KBM-7 (cell line): ENCODE data around the gene ZCCHC14.
"Not testable (repeated sequence)": the region's sequence is repeated elsewhere in the genome, so short reads cannot be mapped to it uniquely, and the experiment has no call there.

Source experiments
- DNase-seq: peaks from one replicate; pipeline ENCODE4 v3.0.0-alpha.2; 2015
- in situ Hi-C: fragments of 300-500 bp; cut with MboI; formaldehyde crosslinking; loops from 2 replicates; pipeline ENCODE4 v1.14.3; 2020; ENCODE audit warnings: low sequenced_read_pairs, low pct_unique_long_range_greater_than_20kb, mixed read lengths

The ZCCHC14 gene

DNA sequence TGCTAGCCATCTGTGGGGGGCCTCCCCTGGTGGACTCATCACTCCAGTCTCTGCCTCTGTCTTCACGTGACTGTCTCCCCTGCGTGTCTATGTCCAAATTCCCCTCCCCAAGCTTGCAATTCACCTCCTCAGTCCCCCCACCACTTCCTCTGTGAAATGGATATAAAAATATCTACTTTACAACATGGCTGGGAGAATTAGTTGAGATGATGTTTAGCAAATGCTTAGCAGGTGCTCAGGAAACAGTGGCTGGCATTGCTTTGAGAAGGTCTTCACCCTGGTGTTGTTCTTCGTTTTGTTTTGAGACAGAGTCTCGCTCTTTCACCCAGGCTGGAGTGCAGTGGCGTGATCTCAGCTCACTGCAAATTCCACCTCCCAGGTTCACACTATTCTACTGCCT, 8.3 kb upstream of the ZCCHC14 start:
- DNase-seq: no peak
- in situ Hi-C loops: no loop called here

DNA sequence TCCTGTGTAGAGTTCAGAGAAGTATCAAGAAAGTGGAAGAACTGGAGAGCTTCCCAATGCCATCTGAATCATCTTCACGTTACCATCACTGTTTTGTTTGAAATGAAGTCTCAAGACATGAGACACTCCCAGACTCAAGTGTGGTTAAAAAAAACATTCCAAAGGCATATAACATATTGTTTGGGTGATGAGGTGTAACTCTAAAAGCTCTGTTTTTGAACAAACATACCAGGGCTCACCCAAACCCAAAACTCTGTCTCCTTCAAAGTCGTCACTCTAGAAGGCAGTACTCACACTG, 6.3 kb upstream of the ZCCHC14 start:
- no peak for DNase-seq
- in situ Hi-C loops: no loop called here

DNA sequence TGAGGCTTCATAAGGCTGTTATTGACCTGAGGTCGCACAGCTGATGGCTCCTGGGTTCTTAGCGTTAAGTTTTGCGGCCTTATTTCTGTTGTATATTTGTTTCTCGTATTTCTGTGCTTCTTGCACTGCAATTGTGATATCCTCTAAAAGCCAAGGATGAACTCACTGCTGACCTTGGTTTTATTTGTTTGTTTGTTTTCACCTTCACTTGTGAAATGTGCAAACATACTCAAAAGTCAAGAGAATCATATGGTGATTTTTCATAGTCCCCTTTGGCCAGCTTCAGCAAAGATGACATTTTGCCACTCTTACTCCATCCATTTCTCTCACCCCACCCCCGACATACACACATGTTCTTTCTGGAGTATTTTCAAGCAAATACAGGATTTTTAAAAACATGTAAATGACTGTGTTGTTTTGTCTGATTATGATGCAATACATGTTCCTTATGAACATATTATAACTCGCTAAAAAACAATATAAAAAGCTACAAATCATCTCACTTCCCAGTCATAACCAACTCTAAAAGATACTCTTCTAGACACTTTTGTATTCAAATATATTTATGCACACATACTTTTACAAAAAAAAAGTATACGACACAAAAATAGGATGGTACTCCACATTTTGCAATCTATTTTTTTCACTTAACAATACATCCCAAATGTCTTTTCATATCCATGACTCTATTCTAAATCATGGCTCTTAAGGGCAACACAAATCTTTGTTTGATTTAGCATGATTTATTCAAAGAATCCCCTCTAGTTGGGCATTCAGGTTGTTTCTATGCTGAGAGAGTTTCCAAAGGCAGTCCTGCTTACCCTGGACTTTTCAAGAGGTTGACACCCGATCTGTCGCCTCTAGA, 5.7 kb upstream of the ZCCHC14 start:
- in situ Hi-C loops: no loop called here
- DNase-seq: no peak

DNA sequence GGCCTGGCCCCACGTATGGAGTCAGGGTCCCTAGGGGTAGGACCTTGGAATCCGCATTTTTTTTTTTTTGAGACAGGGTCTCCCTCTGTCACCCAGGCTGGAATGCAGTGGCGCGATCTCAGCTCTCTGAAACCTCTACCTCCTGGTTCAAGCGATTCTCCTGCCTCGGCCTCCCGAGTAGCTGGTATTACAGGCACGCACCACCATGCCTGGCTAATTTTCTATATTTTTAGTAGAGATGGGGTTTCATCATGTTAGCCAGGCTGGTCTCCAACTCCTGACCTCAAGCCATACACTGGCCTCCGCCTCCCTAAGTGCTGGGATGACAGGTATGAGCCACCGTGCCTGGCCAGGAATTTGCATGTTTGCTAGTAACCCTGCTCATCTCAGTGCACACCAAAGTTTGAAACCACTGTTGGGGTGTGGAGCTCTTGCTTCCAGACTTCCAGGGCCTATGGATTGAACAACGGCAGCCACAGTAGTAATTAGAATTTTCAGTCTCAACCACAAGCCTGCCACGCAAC, 5.0 kb upstream of the ZCCHC14 start:
- in situ Hi-C loops, DNase-seq: not testable (repeated sequence)

DNA sequence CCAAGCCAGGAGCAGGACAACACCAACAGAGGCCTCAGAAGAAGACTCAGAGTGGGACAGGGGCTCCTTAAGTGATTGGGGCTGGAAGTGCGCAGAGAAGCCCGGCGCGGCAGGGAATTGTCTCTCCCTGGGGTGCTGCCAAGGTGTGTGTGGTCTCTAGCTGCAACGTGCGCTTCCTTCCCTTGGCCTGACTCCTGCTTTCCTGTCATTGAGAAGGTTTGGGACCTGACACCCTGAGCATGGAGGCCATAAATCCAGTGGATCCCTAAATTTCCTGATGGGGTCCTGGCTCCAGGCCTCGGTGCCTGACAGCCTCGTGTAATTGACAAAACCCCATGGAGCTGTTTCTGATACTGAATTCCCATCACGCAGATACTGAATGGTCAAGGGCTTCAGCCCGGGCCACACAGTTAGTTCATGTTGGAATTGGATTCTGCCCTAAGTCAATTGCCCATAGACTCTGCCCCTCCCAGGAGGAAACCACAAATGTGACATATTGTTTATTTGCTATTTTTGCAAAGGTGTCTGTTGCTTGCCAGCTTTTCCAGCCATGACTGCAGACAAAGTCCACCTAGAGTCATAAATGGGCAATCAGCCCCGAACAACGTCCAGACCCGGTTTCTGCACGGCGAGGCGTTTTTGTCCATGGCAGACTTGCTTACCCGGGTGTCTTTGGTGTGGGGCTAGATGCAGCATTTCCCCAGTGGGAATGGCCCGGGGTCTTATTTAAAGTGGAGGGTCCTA, 4.4 kb upstream of the ZCCHC14 start:
- DNase-seq, in situ Hi-C loops: not testable (repeated sequence)

DNA sequence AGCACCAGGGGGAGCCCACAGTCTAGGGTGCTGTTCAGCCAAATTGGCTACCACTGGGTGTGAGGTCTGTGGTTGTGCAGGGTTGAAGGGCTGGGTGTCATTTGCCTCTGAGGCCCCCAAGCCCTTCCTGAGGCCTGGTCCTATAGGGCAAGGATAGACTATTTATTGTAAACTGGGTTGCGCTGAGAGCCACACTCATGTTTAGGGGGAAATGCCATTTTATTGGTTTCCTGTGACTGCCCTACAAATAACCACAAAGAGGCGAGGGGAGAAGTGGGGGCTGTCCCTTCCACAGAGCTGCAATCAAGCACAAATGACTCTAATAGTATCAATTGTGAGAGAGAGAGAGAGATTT, 3.6 kb upstream of the ZCCHC14 start:
- in situ Hi-C loops: no loop called here
- DNase-seq: peak; percentile 47

DNA sequence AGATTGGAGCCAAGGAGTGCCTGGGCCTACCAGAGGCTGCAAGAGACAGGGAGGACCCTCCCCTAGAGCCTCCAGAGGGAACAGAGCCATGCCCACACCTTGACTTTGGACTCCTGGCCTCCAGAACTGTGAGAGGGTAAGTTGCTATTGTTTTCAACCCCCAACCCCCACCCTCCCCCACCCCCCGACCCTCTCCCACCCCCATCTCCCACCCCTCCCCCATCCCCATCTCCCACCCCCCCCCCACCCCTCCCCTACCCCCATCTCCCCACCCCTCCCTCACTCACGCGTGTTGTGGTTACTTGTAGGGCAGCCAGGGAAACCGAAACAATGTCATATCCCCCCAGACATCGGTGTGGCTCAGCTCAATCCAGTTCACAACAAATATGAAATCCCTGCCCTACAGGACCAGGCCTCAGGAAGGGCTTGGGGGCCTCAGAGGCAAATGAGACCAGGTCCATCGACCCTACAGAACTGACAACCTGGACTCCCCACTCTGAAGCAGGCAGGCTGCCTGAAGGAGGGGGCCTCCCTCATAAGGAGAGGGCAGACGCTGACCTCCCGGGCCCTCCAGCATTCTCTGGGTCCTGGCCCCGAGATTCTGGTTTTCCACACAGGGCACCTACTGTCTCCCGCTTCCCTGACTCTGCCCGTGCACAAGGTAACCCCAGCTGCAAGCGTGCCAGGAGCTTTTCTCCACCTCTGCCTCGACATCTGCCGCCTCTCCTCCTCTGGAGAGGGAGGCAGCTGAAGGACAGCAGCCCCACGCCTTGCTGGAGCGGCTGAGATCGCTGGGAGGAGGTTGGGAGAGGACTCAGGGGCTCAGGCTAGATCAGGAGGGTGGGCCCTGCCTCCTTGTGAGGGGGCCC, 3.0 kb upstream of the ZCCHC14 start:
- in situ Hi-C loops: no loop called here

DNA sequence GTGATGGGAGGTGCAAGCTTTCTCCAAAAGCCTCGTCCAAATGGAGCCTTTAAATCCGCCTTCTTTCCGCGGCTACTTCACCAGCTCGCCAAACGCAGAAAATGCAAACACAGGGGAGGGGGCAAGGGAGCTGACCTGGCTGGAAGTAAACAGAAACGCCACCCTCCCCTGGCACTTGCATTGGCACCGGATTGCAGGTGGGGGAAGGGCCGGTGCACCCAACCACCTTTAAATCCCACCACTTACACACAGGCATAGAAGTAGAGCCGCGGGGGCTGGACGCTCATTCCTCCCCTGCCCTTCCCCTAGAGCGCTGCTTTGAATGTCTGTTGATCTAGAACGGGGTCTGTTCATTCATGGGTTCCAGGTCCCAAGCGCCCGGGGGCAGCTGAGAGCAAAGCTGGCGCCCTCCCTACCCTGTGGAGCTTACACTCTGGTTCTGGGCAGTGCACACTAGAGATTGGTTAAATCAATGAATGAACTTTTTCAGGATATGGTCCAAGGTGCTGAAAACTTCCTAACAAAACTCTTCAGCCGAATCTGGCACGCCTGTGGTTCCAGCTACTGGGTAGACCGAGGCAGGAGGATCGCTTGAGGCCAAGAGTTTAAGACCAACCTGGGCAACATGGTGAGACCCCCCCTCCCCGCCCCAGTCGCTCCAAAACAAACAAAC, 920 bp upstream of the ZCCHC14 start:
- in situ Hi-C loops: no loop called here
- DNase-seq: no peak

More for the DNA sequence above, 3.0 kb upstream of the ZCCHC14 start:
- DNase-seq: no peak

DNA sequence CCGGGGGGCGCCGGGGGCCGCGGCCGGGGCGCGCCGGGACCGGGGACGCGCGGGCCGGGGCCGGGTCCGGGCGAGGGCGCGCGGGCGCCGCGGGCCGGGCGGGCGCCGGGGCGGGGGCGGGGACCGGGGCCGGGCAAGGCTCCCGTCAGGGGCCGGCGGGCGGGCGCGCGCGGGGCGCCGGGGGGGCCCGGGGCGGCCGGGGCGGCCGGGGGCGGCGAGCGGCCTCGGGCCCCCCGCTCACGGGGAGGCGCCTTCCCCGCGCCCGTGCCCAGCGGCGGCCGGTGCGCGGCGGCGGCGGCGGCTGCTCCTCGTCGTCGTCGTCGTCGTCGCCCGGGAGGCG, 563 bp downstream of the ZCCHC14 start:
- DNase-seq: no peak
- in situ Hi-C loops: no loop called here

DNA sequence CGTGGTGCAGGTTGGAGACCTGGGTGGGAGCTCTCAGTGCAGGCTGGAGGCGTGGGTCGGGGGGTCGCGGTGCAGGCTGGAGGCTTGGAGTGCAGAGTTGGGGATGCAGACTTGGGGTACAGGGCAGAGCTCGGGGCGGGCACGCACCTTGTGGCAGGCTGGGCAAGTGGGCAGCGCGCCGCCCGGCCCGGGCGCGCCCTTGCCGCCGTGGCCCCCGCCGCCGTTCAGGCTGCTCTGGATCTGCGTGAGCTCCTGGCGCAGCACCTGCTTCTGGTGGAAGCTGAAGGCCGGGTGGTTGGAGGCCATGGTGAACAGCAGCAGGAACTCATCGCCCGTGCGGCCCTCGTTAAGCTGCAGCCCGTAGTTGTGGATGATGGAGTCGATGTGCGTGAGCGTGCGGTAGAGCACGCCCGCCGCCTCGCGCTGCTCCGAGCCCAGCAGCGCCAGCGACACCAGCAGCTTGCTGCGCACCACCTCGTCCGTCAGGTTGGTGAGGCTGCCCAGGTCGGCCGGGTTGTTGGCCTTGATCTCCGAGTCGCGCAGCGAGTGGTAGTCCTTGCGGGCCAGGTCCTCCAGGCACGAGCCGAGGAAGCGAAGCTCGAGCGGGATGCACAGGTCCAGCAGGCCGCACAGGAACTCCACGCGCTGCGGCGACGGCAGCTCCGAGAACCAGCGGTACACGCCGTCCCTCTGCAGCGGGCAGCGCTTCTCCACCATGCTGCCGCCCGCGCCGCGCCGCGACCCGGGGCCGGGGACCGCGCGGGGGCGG, 1.1 kb downstream of the ZCCHC14 start:
- DNase-seq: no peak
- in situ Hi-C loops: no loop called here

DNA sequence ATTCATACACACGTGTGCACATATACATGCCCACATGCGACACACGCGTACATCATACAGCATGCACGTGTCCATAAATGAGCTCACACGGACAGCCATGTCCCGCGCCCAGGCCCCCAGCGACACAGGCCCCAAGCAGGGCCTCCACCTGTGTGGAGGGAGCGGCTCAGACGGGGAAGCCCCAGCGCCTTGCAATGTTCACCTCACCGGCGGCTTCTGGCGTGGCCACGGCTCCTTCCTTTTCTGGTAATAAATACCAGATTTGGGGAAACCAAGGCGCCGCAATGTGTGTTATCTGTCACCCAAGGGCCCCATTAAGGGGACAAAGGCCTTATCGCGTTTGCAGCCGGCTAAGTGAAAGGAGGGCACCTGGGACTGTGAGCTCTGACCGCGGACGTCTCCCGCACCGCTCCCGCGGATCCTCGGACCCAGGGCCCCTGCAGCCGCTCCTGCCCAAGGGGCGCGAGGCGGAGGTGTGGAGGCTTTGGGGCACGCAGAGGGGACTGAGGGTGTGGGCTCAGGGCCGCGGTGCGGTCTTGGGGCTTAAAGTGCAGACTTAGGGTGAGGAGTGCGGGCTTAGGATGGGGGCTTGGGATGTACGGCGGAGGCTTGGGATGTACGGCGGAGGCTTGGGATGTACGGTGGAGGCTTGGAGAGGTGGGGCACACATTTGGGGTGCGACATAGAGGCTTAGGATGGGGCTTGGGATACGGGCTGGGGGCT, 1.9 kb downstream of the ZCCHC14 start:
- in situ Hi-C loops, DNase-seq: not testable (repeated sequence)

DNA sequence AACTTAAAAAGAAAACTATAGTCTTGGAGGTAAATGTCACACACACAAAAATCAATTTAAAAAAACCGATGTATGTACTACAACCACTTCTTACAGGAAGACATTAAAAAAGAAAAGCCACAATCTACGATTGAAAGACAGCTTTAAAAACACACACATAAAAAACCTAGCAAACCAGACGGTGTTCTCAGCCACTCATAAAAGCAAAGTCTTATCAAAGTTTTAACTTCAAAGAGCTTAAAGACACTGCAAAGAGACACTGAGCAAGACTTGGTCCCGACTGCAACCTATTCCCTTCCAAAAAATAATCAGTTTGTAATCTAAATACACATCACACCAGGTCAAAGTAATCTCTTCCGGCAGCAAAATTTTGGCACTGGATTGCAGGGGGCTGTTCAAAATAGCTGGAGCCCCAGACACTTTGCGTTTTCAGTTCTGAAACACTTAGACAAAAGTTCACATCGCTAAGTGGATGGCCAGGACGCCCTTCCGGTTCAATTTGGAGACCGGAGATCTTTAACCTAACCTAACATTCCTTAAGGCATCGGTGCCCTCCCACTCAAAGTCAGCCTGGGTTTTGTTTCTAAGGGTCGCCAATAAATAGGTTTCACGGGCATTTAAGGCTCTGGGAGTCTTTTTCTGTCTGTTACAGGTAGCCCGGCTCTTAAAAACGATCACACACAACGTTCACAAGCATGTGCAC, 2.6 kb downstream of the ZCCHC14 start:
- in situ Hi-C loops: no loop called here
- no peak for DNase-seq

DNA sequence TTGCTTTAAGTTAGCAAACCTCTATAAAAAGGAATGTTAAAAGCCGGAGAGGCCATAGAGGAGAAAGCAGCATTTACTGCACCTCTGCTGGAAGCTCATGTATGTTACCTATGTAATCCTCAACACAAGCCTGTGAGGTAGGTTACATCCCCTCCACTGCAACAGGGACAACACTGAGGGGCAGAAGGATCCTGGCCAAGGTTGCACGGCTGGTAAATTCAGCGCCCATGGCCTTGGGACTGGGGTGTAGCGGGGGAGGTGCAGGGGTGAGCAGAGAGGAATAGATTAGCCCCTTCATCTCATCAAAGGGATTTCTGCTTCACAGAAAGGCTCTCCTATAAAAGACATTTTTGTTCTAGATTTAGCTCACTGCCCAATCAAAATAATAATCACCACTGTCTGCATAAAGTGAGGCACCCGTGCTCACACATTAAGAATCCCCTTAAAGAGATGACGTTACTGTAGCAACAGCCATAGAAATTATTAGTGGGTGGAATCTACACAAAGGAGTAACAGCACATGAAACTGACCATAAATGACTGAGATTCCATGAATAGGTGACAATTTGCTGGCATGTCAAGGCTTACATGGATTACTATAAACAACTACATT, 3.3 kb downstream of the ZCCHC14 start:
- in situ Hi-C loops: no loop called here
- no peak for DNase-seq

DNA sequence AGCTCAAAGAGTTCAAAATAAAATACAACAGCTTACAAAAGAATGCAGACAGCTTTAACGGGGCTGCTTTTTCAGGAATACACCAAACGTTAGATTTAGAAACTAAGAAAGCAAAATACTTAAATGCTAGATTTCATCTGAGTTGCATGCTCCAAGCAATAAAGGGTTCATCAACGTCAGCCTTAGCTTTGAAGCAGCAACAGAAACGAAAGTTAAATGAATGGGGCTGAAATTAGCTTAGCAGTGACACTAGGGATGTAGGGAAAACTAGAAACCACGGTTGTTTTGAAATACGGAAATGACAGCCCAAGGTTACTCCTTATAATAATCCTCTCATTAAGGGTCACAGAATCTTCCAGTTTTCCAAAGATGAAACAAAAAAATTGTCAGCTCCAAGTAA, 3.9 kb downstream of the ZCCHC14 start:
- DNase-seq, in situ Hi-C loops: not testable (repeated sequence)

DNA sequence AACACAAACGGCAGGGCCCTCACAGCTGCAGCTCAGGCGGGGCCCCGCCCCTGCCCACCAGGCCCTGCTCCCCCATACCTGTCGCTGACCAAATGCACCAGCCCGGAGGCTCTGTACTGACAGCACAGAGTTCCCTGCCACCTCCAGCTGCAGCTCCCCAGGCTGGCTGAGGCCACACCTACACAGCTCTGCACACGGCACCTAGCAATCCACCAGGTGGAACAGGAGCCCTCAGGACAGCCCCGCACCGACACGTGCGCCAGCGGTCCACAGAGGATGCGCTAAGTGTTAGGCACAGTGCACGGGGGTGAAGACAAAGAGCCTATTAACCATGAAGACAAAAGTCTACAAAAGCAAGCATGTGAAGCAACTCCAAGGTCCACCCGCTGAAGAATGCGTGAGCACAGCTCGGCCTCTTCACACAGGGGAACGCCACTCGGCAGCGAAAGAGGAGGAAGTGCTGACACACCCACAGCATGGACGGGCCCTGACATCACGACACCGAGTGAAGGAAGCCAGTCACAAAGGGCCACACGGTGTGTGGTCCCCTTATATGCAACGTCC, 5.4 kb downstream of the ZCCHC14 start:
- no peak for DNase-seq
- in situ Hi-C loops: no loop called here

DNA sequence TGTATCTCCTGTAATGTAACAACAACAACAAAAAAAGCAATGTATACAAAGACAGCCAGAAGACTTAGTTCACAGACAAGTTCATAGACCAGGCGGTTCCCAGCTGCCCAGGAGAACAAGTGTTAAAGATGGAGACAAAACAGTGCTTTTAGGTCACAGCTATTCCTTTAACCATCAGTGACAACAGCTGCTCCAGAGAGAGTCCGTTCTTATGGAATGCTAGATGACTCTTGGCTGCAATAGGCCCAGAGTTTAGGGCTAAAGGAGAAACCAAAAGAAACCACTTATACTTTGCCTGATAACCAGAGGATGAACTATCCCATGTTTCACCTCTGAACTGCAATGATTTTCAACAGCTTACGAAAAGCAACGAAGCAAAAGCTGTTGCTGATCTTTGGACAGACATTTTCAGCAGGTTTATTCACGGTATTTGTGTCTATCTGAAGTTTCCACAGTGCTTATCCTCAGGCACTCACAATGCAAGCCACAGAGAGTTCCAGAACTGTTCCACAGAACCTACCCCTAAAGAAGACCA, 6.0 kb downstream of the ZCCHC14 start:
- DNase-seq: no peak
- in situ Hi-C loops: no loop called here
